H1 (cell line): ENCODE results near the gene ELFN1. TPM values are rescaled to one million over a fixed set of nuclear protein-coding genes. Genes with fewer than 3 reads are reported as not detected.

Source experiments
- CTCF ChIA-PET: fragments of 300-600 bp; sonication (Branson Sonifier 250); formaldehyde crosslinking; loops from one replicate; lab custom pipeline; 2021; ENCODE audit not compliant: partially characterized antibody; lab: Charles Lee
- POLR2A ChIA-PET: fragments of 300-600 bp; sonication (Branson Sonifier 250); formaldehyde crosslinking; loops from one replicate; lab custom pipeline; 2021; ENCODE audit warnings: inconsistent platforms; ENCODE audit not compliant: partially characterized antibody; lab: Charles Lee
- DNase-seq, 2 experiments: peaks; one replicate each; pipeline versions ENCODE4 v3.0.0 to v3.0.0-alpha.2; 2010 to 2022; ENCODE audit warnings: low spot score in 2 of 2, low read depth in 1 of 2, mixed read lengths in 1 of 2
- FAIRE-seq: peaks from 2 replicates; lab custom pipeline; 2011; peaks lifted over from hg19 to GRCh38; lab: Jason Lieb, UNC
- H2AFZ ChIP-seq: 2 replicates; pipeline ENCODE4 v1.8.1; 2012; ENCODE audit warnings: low read length, inconsistent platforms
- H2AK5ac ChIP-seq: 2 replicates; pipeline ENCODE4 v1.6.1; 2013; ENCODE audit warnings: low read depth, low read length
- H2BK120ac ChIP-seq: replicated peaks from 2 replicates; pipeline ENCODE3; 2013; ENCODE audit warnings: low read depth, low read length, inconsistent platforms
- H2BK12ac ChIP-seq: 2 replicates; pipeline ENCODE4 v1.6.1; 2013; ENCODE audit warnings: low read depth, low read length
- H2BK15ac ChIP-seq: 2 replicates; pipeline ENCODE4 v1.6.1; 2013; ENCODE audit warnings: low read length
- H2BK20ac ChIP-seq: 2 replicates; pipeline ENCODE4 v1.6.1; 2013; ENCODE audit warnings: low read length
- H2BK5ac ChIP-seq: 2 replicates; pipeline ENCODE4 v1.6.1; 2013; ENCODE audit warnings: low read depth, low read length
- H3K14ac ChIP-seq: 2 replicates; pipeline ENCODE4 v1.6.1; 2013; ENCODE audit warnings: inconsistent platforms; ENCODE audit not compliant: insufficient read length
- H3K18ac ChIP-seq: 2 replicates; pipeline ENCODE4 v1.6.1; 2013; ENCODE audit warnings: low read length; ENCODE audit errors: extremely low read depth
- H3K23ac ChIP-seq: 2 replicates; pipeline ENCODE4 v1.6.1; 2013; ENCODE audit warnings: inconsistent platforms; ENCODE audit not compliant: insufficient read length
- H3K23me2 ChIP-seq: 2 replicates; pipeline ENCODE4 v1.6.1; 2013; ENCODE audit warnings: low read depth, low read length
- H3K27ac ChIP-seq: 2 replicates; pipeline ENCODE4 v1.6.1; 2011; ENCODE audit warnings: low read depth, low read length, inconsistent platforms
- H3K27me3 ChIP-seq, 4 experiments: replicated peaks in 1 of 4; 1 replicate in 1 of 4; 2 replicates in 3 of 4; pipeline versions ENCODE4 v1.6.1 to v1.8.1; 2011 to 2013; ENCODE audit warnings: low read length in 3 of 4, mild to moderate bottlenecking in 3 of 4, inconsistent platforms in 2 of 4, mixed read lengths in 2 of 4, moderate library complexity in 1 of 4; ENCODE audit not compliant: control insufficient read depth in 3 of 4, insufficient read depth in 3 of 4; ENCODE audit errors: extremely low read depth in 1 of 4
- H3K36me3 ChIP-seq, 4 experiments: 2 replicates each; pipeline versions ENCODE4 v1.6.1 to v1.8.1; 2011 to 2013; ENCODE audit warnings: mild to moderate bottlenecking in 4 of 4, low read length in 3 of 4, moderate library complexity in 2 of 4, control low read depth in 1 of 4, inconsistent platforms in 1 of 4; ENCODE audit not compliant: insufficient read depth in 4 of 4, control insufficient read depth in 2 of 4
- H3K4ac ChIP-seq: replicated peaks from 2 replicates; pipeline ENCODE3; 2013; ENCODE audit warnings: low read length, low read depth, mixed read lengths, inconsistent platforms; ENCODE audit not compliant: insufficient read length
- H3K4me1 ChIP-seq, 4 experiments: replicated peaks in 1 of 4; 1 replicate in 1 of 4; 2 replicates in 3 of 4; pipeline versions ENCODE4 v1.6.1 to v1.8.1; 2011 to 2013; ENCODE audit warnings: low read length in 3 of 4, inconsistent platforms in 2 of 4, mixed read lengths in 1 of 4; ENCODE audit not compliant: insufficient read depth in 4 of 4, control insufficient read depth in 3 of 4
- H3K4me2 ChIP-seq, 2 experiments: 2 replicates each; pipeline versions ENCODE4 v1.6.1 to v1.8.1; 2011 to 2013; ENCODE audit warnings: low read depth in 2 of 2, low read length in 2 of 2, control low read depth in 1 of 2, inconsistent platforms in 1 of 2, mild to moderate bottlenecking in 1 of 2; ENCODE audit not compliant: insufficient read depth in 1 of 2
- H3K4me3 ChIP-seq, 4 experiments: fragments of 200-600, 300-600 bp in 1 of 4; sonication (generic), shearing (Covaris generic), sonication (Bioruptor Twin) in 1 of 4; 2 replicates each; pipeline versions ENCODE4 v1.5.1 to v1.8.1; 2011 to 2016; ENCODE audit warnings: low read length in 4 of 4, low read depth in 3 of 4, control low read depth in 2 of 4, inconsistent platforms in 2 of 4, mild to moderate bottlenecking in 2 of 4, mixed read lengths in 1 of 4, moderate library complexity in 1 of 4; ENCODE audit not compliant: insufficient read depth in 2 of 4; ENCODE audit errors: extremely low read depth in 1 of 4
- H3K56ac ChIP-seq: replicated peaks from 2 replicates; pipeline ENCODE3; 2013; ENCODE audit warnings: low read depth, mild to moderate bottlenecking, mixed read lengths, low read length, inconsistent platforms; ENCODE audit not compliant: insufficient read length
- H3K79me1 ChIP-seq: 2 replicates; pipeline ENCODE4 v1.6.1; 2013; ENCODE audit warnings: low read depth, low read length, control low read depth
- H3K79me2 ChIP-seq, 2 experiments: 2 replicates each; pipeline versions ENCODE4 v1.6.1 to v1.8.1; 2012 to 2013; ENCODE audit warnings: low read length in 2 of 2, mild to moderate bottlenecking in 2 of 2, inconsistent platforms in 1 of 2; ENCODE audit not compliant: insufficient read depth in 2 of 2, control insufficient read depth in 1 of 2
- H3K9ac ChIP-seq, 4 experiments: replicated peaks in 1 of 4; 1 replicate in 1 of 4; 2 replicates in 3 of 4; pipeline versions ENCODE4 v1.6.1 to v1.8.1; 2011 to 2013; ENCODE audit warnings: low read depth in 3 of 4, low read length in 3 of 4, control low read depth in 2 of 4, mild to moderate bottlenecking in 2 of 4, moderate library complexity in 2 of 4, inconsistent platforms in 1 of 4; ENCODE audit errors: extremely low read depth in 1 of 4
- H3K9me3 ChIP-seq, 2 experiments: 2 replicates each; pipeline versions ENCODE4 v1.6.1 to v1.8.1; 2012 to 2013; ENCODE audit warnings: mild to moderate bottlenecking in 2 of 2, moderate library complexity in 2 of 2, control low read depth in 1 of 2, inconsistent platforms in 1 of 2, low read depth in 1 of 2, low read length in 1 of 2, mixed read lengths in 1 of 2; ENCODE audit not compliant: insufficient read depth in 2 of 2
- H4K20me1 ChIP-seq, 2 experiments: replicated peaks in 1 of 2; 2 replicates each; pipeline versions ENCODE3 to v1.8.1; 2011 to 2013; ENCODE audit warnings: inconsistent platforms in 2 of 2, low read length in 2 of 2, mild to moderate bottlenecking in 1 of 2; ENCODE audit not compliant: insufficient read depth in 2 of 2, control insufficient read depth in 1 of 2
- H4K5ac ChIP-seq: 2 replicates; pipeline ENCODE4 v1.6.1; 2013; ENCODE audit warnings: low read length, low read depth, mixed read lengths, inconsistent platforms; ENCODE audit not compliant: insufficient read length
- H4K8ac ChIP-seq: 2 replicates; pipeline ENCODE4 v1.8.0; 2013; ENCODE audit warnings: mild to moderate bottlenecking, moderate library complexity, low read length, inconsistent platforms; ENCODE audit not compliant: insufficient read depth; ENCODE audit errors: extremely low read depth
- H4K91ac ChIP-seq: replicated peaks from 2 replicates; pipeline ENCODE3; 2013; ENCODE audit warnings: low read length, mixed read lengths, inconsistent platforms; ENCODE audit not compliant: insufficient read length
- CTCF ChIP-seq, 3 experiments: IDR thresholded peaks; 1 replicate in 2 of 3; 2 replicates in 1 of 3; pipeline versions ENCODE4 v1.5.1 to v1.6.1; 2011; ENCODE audit warnings: low read length in 3 of 3, mild to moderate bottlenecking in 3 of 3, inconsistent platforms in 2 of 3, low read depth in 1 of 3, moderate library complexity in 1 of 3; ENCODE audit not compliant: insufficient read depth in 1 of 3; ENCODE audit errors: control extremely low read depth in 1 of 3
- MAFK ChIP-seq: IDR thresholded peaks from 2 replicates; pipeline ENCODE4 v1.6.1; 2012; ENCODE audit warnings: low read depth, mild to moderate bottlenecking, improper control_type of control experiment, low read length
- RAD21 ChIP-seq, 2 experiments: IDR thresholded peaks in 1 of 2; conservative IDR thresholded peaks in 1 of 2; 2 replicates each; pipeline ENCODE4 v1.6.1; 2011; ENCODE audit warnings: low read depth in 2 of 2, low read length in 2 of 2, improper control_type of control experiment in 1 of 2, inconsistent platforms in 1 of 2, mild to moderate bottlenecking in 1 of 2, moderate library complexity in 1 of 2
- SP2 ChIP-seq: IDR thresholded peaks from 2 replicates; pipeline ENCODE4 v1.6.1; 2012; ENCODE audit warnings: mild to moderate bottlenecking, low read length, inconsistent platforms
- WGBS, 2 experiments: shearing (Covaris generic) in 1 of 2; methylation state at CpG; one replicate each; pipeline versions ENCODE4 v1.1.6 to v1.1.7; 2013 to 2015; ENCODE audit warnings: low lambda C conversion rate in 2 of 2, mixed read lengths in 2 of 2, inconsistent platforms in 1 of 2, low coverage in 1 of 2, missing lambda C conversion rate in 1 of 2; ENCODE audit not compliant: insufficient replicate concordance in 2 of 2, insufficient coverage in 1 of 2, insufficient read length in 1 of 2; ENCODE audit errors: extremely low coverage in 1 of 2, missing lambda C conversion rate in 1 of 2; 5-methylcytosine and 5-hydroxymethylcytosine counted together
- polyA plus RNA-seq, 7 experiments: library from polyadenylated mRNA; depleted of rRNA in 3 of 7; stranded (reverse) in 5 of 7; unstranded in 2 of 7; fragments of >200 nt in 5 of 7; fragments of 200-250 nt in 2 of 7; gene quantifications; 1 replicate in 5 of 7; 2 replicates in 1 of 7; 4 replicates in 1 of 7; pipeline versions ENCODE4 v1.2.1 to v1.2.3, GENCODE V29; 2011 to 2013; ENCODE audit warnings: missing spikeins in 2 of 7, mixed read lengths in 2 of 7
- total RNA-seq: library from RNA; stranded (reverse); fragmentation: NEBNext Ultra II Directional; extraction: Animal tissue kit (Norgen Biotek cat#: 25700); gene quantifications from 2 replicates; pipeline ENCODE4 v1.2.1, GENCODE V29; 2021

The ELFN1 gene
- total and polyA plus RNA-seq, 2 of the 8 experiments (the other 6 are each of a cell fraction or from before 2014, with no cell fraction given) = 2.0 to 4.5 TPM

GRCh38 chr7:1707756-1708595 is 37.9 kb downstream of the ELFN1 start:
- H4K5ac ChIP-seq = no peak overlapping the region
- no peak overlapping the region for H3K18ac ChIP-seq
- H3K4me3 ChIP-seq = no peak overlapping the region
- peaks cover 11% of the 10 kb centered on the region in 2 experiments for H3K9me3 ChIP-seq
- H3K36me3 ChIP-seq = no peaks in the 10 kb centered on the region
- no peak overlapping the region for H3K4me2 ChIP-seq
- no peak overlapping the region for H2BK12ac ChIP-seq
- H3K4ac ChIP-seq = no peak overlapping the region
- no peak overlapping the region for H2BK5ac ChIP-seq
- no peak overlapping the region for H2AFZ ChIP-seq
- no peak overlapping the region for H3K14ac ChIP-seq
- no peaks in the 10 kb centered on the region; the same call in 1 of the 2 replicates for H3K23me2 ChIP-seq
- peaks cover 0 to 1% of the 10 kb centered on the region in 2 experiments for H4K20me1 ChIP-seq
- H2BK15ac ChIP-seq = no peak overlapping the region; the same call in 1 of the 2 replicates
- no peak overlapping the region for H4K8ac ChIP-seq
- H2AK5ac ChIP-seq = no peak overlapping the region
- DNase-seq (peak in 1 of 2 experiments; percentile 49), FAIRE-seq (no peak)
- H4K91ac ChIP-seq = no peak overlapping the region
- H3K79me2 ChIP-seq = no peaks in the 10 kb centered on the region
- ChIA-PET POLR2A (no interaction called here), CTCF (interaction anchor here (0.7 to 3.0 kb wide), 16 partner anchors 9 to 128 kb away, joined by 3 to 12 read pairs (median 4); no protein-coding TSS in a partner anchor)
- no peaks in the 10 kb centered on the region for H3K79me1 ChIP-seq
- no peak overlapping the region for H3K9ac ChIP-seq
- no peak for TF ChIP-seq SP2
- no peak for TF ChIP-seq MAFK
- peak; percentile 59 to 76 for TF ChIP-seq RAD21 (IDR thresholded peaks at IDR 0.05 in 1 of 2, conservative IDR thresholded peaks at IDR 0.05 in 1 of 2; ENCODE audit: low read depth in 2 of 2, low read length in 2 of 2)
- TF ChIP-seq CTCF (IDR thresholded peaks at IDR 0.05; ENCODE audit: control extremely low read depth in 1 of 3, insufficient read depth in 1 of 3, low read depth in 1 of 3, low read length in 3 of 3) = peak in 2 of 3 experiments; percentile 47 to 59; a peak in 3 of 4 replicates
- H3K4me1 ChIP-seq = peaks cover 5 to 26% (median 17%) of the 10 kb centered on the region in 4 experiments
- H3K56ac ChIP-seq = no peak overlapping the region
- no peak overlapping the region for H2BK20ac ChIP-seq
- no peak overlapping the region for H3K27ac ChIP-seq
- H3K27me3 ChIP-seq = peaks cover 0 to 8% (median 6%) of the 10 kb centered on the region in 4 experiments; a peak in 4 of 7 replicates
- no peak overlapping the region for H3K23ac ChIP-seq
- WGBS, 2 experiments = 74% methylated on average over 14 of the region's 17 CpGs; no CpG with 5 or more reads in 1 of the 2 experiments
- H2BK120ac ChIP-seq = no peak overlapping the region
